Panc1 (cell line): ENCODE data around the gene ZBTB33. TPM values are rescaled to one million over a fixed set of nuclear protein-coding genes. Genes with fewer than 3 reads are reported as not detected.

ENCODE experiments used
- ATAC-seq: fragments of 200-7000 bp; cut with Tn5 transposase; 2 replicates; pipeline ENCODE4 v1.9.1; 2020; ENCODE audit warnings: mild to moderate bottlenecking, moderate library complexity
- BruUV-seq: library from RNA; stranded (reverse); fragments of 400-500 nt; replicated peaks from 2 replicates; lab custom pipeline; 2021; lab: Mats Ljungman, UMichigan
- CTCF ChIA-PET: fragments of 300-600 bp; sonication (Branson Sonifier 250); formaldehyde crosslinking; loops from one replicate; lab custom pipeline; 2022; ENCODE audit warnings: antibody characterized with exemption; lab: Charles Lee
- POLR2A ChIA-PET: fragments of 300-600 bp; sonication (Branson Sonifier 250); formaldehyde crosslinking; loops from one replicate; lab custom pipeline; 2022; ENCODE audit warnings: antibody characterized with exemption; lab: Charles Lee
- DNase-seq: peaks from one replicate; pipeline ENCODE4 v3.0.0-alpha.2; 2010; ENCODE audit warnings: low read depth, low spot score
- H3K27ac ChIP-seq: 2 replicates; pipeline ENCODE4 v1.5.1; 2011; ENCODE audit warnings: mild to moderate bottlenecking, low read length, inconsistent platforms
- H3K27me3 ChIP-seq: fragments of 200-500 bp; sonication (Bioruptor generic); 2 replicates; pipeline ENCODE4 v1.6.0; 2014; ENCODE audit warnings: low read length, inconsistent platforms; ENCODE audit not compliant: control insufficient read depth, insufficient read depth
- H3K36me3 ChIP-seq: fragments of 200-500 bp; sonication (Bioruptor generic); 2 replicates; pipeline ENCODE4 v1.5.1; 2014; ENCODE audit warnings: inconsistent platforms, mild to moderate bottlenecking, low read length, moderate library complexity; ENCODE audit not compliant: control insufficient read depth, insufficient read depth
- H3K4me1 ChIP-seq: 2 replicates; pipeline ENCODE4 v1.5.1; 2011; ENCODE audit warnings: inconsistent platforms, mild to moderate bottlenecking, low read length, moderate library complexity; ENCODE audit not compliant: control insufficient read depth, insufficient read depth
- H3K4me3 ChIP-seq, 2 experiments: 2 replicates each; pipeline ENCODE4 v1.5.1; 2011 to 2012; ENCODE audit warnings: low read depth in 2 of 2, low read length in 2 of 2, mild to moderate bottlenecking in 2 of 2, inconsistent platforms in 1 of 2, moderate library complexity in 1 of 2
- H3K9me3 ChIP-seq: fragments of 200-500 bp; sonication (Bioruptor generic); 2 replicates; pipeline ENCODE4 v1.5.1; 2014; ENCODE audit warnings: low read depth, mild to moderate bottlenecking, inconsistent platforms, low read length, moderate library complexity; ENCODE audit not compliant: control insufficient read depth, insufficient read depth
- CTCF ChIP-seq: fragments of 450-650 bp; IDR thresholded peaks from 2 replicates; pipeline ENCODE4 v1.5.1; 2017; ENCODE audit warnings: mild to moderate bottlenecking
- POLR2AphosphoS5 ChIP-seq: IDR thresholded peaks from 2 replicates; pipeline ENCODE4 v1.6.1; 2012; ENCODE audit warnings: mild to moderate bottlenecking, low read depth, low read length, moderate library complexity
- SIN3A ChIP-seq: IDR thresholded peaks from 2 replicates; pipeline ENCODE4 v1.6.1; 2012; ENCODE audit warnings: low read depth, mild to moderate bottlenecking, low read length, moderate library complexity, borderline replicate concordance; ENCODE audit not compliant: insufficient read depth
- TCF7L2 ChIP-seq: IDR thresholded peaks from 2 replicates; pipeline ENCODE4 v1.6.1; 2011; ENCODE audit warnings: mild to moderate bottlenecking, low read depth, low read length, inconsistent platforms
- in situ Hi-C: cut with HindIII; loops from 2 replicates; pipeline ENCODE4 v1.10.0; 2016; ENCODE audit warnings: low sequenced_read_pairs, low pct_unique_long_range_greater_than_20kb
- intact Hi-C: fragments of 100-400 bp; cut with micrococcal nuclease; formaldehyde crosslinking; loops from one replicate; pipeline ENCODE4 v1.10.0; 2022; ENCODE audit not compliant: unreplicated experiment
- total RNA-seq: library from RNA; stranded (reverse); gene quantifications from one replicate; pipeline ENCODE4 v1.2.1, GENCODE V29; 2021; ENCODE audit not compliant: unreplicated experiment
- TF ChIP-seq, protein P1 (sequence below), 2 experiments: IDR thresholded peaks; 2 replicates each; pipeline ENCODE4 v1.6.1; 2011 to 2012; ENCODE audit warnings: low read depth in 2 of 2, control low read depth in 1 of 2, low read length in 1 of 2, mild to moderate bottlenecking in 1 of 2, moderate library complexity in 1 of 2; ENCODE audit not compliant: insufficient read depth in 1 of 2

Gene ZBTB33
- total RNA-seq, 1 experiment from 2014 or later = 21.5 TPM

- H3K9me3 ChIP-seq = no peaks in the 10 kb centered on the region
- H3K27me3 ChIP-seq = 0 out of 2 replicates have a peak, but pooled peaks cover 3% of the 10 kb centered on the region
- no peak overlapping the region for H3K27ac ChIP-seq
- POLR2A ChIA-PET = no interaction called here
- in situ Hi-C loops (no loop called here), intact Hi-C loops (no loop called here)
- TF ChIP-seq TCF7L2 (no peak), CTCF (no peak), SIN3A (no peak), POLR2AphosphoS5 (no peak)
- TF ChIP-seq, protein P1, sequence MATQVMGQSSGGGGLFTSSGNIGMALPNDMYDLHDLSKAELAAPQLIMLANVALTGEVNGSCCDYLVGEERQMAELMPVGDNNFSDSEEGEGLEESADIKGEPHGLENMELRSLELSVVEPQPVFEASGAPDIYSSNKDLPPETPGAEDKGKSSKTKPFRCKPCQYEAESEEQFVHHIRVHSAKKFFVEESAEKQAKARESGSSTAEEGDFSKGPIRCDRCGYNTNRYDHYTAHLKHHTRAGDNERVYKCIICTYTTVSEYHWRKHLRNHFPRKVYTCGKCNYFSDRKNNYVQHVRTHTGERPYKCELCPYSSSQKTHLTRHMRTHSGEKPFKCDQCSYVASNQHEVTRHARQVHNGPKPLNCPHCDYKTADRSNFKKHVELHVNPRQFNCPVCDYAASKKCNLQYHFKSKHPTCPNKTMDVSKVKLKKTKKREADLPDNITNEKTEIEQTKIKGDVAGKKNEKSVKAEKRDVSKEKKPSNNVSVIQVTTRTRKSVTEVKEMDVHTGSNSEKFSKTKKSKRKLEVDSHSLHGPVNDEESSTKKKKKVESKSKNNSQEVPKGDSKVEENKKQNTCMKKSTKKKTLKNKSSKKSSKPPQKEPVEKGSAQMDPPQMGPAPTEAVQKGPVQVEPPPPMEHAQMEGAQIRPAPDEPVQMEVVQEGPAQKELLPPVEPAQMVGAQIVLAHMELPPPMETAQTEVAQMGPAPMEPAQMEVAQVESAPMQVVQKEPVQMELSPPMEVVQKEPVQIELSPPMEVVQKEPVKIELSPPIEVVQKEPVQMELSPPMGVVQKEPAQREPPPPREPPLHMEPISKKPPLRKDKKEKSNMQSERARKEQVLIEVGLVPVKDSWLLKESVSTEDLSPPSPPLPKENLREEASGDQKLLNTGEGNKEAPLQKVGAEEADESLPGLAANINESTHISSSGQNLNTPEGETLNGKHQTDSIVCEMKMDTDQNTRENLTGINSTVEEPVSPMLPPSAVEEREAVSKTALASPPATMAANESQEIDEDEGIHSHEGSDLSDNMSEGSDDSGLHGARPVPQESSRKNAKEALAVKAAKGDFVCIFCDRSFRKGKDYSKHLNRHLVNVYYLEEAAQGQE (IDR thresholded peaks at IDR 0.05; ENCODE audit: insufficient read depth in 1 of 2, low read depth in 2 of 2, low read length in 1 of 2) = no peak
- H3K4me3 ChIP-seq = no peak overlapping the region
- CTCF ChIA-PET = no interaction called here
- ATAC-seq = no peak
- no peaks in the 10 kb centered on the region for H3K4me1 ChIP-seq
- DNase-seq = no peak
- BruUV-seq = no TSS peak
- no peaks in the 10 kb centered on the region for H3K36me3 ChIP-seq
Measured at GRCh38 chrX:120282697-120283096, 32.1 kb downstream of the ZBTB33 start.

DNA sequence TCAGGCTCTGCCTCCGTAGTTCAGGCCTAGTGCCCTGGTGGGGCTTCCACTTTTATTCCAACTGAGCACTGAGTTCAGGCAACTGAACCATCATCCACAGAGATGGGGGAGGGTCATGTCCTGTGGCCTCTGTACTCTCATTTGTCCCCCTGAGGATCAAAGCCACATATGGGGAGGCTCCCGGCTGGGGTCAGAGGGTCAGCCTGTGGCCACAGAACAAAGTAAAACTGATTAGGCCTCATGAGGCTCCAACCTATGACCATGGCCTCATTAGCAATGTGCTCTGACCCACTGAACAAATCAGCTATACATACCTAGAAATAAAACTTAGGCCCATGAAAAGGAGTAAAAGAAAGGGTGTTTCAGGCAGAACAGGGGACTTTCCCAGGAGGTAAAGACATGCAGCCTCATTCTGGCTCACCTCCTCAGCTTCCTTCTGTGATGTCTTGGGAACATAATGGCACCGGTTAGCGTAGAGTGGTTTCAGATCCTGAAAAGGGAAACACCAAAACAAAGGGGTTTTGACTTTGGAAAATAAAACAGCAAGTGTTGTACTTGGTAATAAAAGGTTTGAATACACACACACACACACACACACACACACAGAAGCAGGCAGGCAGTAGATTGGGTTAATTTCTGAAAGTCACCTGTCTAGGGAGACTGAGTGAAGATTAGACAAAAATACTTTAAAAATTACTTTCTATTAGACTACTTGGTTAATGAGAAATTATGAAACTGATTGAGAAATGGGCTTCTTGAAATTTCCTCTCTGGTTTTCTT is 36.3 kb downstream of the ZBTB33 start:
- CTCF ChIA-PET = no interaction called here
- in situ Hi-C loops = no loop called here

More for the DNA sequence above, 36.3 kb downstream of the ZBTB33 start:
- Histone ChIP-seq H3K4me1 (no peaks in the 10 kb centered on the region), H3K4me3 (no peak overlapping the region), H3K9me3 (no peaks in the 10 kb centered on the region), H3K27me3 (0 out of 2 replicates have a peak, but pooled peaks cover 3% of the 10 kb centered on the region), H3K27ac (no peak overlapping the region), H3K36me3 (no peaks in the 10 kb centered on the region)
- intact Hi-C loops = no loop called here
- DNase-seq (no peak), ATAC-seq (no peak)
- TF ChIP-seq SIN3A = no peak
- no peak for TF ChIP-seq POLR2AphosphoS5
- TF ChIP-seq, protein P1 (IDR thresholded peaks at IDR 0.05; ENCODE audit: insufficient read depth in 1 of 2, low read depth in 2 of 2, low read length in 1 of 2) = no peak
- no peak for TF ChIP-seq TCF7L2
- TF ChIP-seq CTCF = no peak
- BruUV-seq = no TSS peak
- POLR2A ChIA-PET = no interaction called here
